GM21423 (cell line): ENCODE results near the gene MXD4.
A peak's percentile ranks its signal among the peaks of the same experiment; 100 is the strongest.

Experiments
- ATAC-seq: cut with Tn5 transposase; IDR thresholded peaks from one replicate; pipeline ENCODE4 v1.9.1; 2021; ENCODE audit warnings: mild to moderate bottlenecking, moderate library complexity; ENCODE audit not compliant: unreplicated experiment

The MXD4 gene

DNA sequence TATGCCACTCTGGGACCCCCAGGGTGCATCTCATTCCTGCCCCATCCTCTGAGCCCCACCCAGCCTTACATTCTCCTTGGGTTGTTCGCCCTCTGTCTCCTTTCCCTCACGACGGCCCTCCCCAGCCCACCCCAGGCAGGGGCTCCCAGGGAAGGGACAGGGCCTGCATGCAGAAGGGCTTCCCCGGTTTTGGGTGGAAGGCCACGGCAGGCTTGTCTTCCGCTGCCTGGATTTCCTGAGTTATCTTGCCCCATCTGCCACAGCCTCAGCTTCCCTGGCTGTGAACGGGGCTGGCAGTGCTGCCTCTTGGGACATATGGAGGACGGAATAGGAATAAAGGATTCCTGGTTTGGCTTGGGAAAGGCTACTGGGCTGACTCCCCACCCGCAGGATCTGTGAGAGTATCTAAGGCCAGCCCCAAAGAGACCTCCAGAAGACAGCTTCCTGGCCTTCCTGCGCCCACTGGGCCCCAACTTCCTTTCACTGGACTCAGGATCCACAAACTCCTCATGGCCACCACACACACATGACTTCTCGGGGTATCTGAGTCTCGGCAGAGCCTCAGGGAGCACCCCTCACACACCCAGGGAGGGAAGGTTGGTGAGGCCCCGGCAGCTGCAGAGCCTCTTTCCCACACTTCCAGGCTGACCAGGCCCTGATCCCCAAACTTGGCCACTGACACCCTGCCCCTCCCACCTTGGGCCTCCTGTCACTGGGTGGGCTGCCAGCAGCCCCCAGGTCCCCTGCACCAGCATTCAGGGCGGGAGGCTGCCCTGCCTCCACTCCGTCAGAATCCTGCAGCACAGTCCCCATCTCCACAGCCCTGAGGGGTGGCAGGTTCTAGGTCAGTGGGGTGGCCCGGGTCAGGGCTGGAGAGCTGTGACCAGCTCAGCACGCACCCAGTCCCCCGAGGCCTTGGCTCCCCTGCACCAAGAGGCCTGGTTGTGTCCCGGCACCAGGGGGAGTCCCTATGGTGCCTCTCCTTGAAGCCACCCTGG is 3.5 kb upstream of the MXD4 start:
- ATAC-seq = no peak

DNA sequence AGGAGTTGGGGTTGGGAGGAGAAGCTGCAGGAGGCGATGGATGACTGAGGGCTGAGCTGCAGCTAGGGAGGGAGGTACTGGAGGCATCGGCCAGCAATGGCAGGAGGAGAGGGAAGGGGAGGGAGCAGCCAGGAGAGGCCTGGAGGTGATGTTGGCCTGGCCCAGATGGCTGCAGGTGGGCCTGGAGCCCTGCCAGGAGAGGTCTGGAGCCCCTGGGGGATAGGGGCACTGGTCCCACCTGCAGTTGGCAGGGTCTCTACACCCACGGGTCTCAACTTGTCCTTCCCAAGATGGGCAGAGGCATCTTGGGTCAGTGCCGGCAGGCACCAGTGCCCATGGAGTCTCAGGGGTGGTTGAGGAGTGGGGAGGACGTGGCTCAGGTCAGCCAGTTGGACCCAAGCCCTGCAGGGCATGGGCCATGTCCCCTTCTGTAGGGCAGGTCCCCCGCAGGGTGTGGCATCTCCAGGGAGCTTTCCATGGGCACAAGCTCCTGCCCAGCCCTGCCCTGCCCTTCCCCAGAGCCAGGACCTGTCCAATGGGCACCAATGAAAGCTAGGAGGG is 2.7 kb upstream of the MXD4 start:
- ATAC-seq = no peak

DNA sequence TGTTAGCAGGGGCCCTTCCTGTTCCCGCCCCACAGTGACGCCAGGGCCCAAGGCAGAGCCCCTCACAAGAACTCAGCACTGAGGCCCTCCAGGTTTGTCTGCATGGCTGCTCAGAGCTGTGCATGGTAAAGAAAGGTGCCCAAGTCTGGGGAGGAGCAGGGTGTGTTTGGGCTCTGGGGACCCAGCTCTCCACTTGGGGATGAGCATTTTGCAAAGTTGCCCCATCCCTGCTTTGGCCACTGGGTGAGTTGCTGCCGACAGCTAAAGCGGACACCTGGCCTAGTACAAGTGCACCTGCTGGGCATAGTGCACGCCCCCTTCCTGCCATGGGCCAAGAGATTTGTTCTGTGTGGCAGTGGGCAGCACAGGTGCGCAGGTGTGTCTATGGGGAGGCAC is 2.0 kb upstream of the MXD4 start:
- no peak for ATAC-seq

DNA sequence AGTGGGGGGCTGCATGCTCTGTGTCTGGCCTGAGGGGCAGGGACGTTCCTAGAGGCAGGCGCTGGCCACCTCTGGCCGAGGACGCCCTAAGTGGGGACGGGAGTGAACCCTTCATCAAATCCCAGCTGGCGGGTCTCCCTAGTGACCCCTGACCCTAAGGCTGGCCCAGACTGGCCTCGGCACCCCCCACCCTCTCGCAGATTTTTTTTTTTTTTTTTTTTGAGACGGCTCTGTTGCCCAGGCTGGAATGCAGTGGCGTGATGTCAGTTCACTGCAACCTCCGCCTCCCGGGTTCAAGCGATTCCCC is 988 bp upstream of the MXD4 start:
- ATAC-seq = no peak

DNA sequence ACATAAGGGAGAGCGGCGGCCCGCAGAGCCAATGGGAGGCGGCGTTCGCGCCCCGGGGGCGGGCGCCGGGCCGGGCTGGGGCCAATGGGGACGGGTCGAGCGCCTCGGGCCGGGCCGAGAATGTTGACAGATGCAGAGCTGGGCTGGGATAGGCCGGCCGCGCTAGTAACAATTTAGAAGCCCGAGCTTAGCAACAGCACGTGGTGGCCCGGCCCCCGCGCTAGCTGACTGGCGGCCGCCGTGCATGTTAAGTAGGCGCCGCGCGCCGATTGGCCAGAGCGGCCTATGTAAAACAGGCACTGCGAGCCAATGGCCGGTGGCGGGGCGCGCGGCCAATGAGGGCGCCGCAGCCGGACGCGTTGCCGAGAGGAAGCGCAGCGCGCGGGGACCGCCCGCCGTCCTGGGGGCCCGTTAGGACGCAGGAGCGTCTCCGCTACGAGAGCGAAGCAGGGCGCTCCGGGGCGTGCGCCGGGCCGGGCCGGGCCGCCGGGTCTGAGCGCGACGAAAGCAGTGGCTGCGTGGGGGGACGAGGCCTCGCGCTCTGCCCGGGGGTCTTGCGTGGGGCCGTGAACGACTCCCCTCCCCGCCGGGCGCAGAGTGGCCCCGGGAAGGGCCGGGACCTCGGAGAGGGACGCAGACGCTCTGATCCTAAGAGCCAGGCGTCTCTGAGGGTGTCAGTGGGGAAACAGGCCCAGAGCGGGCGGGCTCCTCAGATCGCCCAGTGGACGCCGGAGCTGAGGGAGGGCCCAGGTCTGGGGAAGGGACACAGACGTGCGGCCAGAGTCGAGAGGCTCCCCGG is 435 bp upstream of the MXD4 start:
- ATAC-seq = peak; percentile 87

DNA sequence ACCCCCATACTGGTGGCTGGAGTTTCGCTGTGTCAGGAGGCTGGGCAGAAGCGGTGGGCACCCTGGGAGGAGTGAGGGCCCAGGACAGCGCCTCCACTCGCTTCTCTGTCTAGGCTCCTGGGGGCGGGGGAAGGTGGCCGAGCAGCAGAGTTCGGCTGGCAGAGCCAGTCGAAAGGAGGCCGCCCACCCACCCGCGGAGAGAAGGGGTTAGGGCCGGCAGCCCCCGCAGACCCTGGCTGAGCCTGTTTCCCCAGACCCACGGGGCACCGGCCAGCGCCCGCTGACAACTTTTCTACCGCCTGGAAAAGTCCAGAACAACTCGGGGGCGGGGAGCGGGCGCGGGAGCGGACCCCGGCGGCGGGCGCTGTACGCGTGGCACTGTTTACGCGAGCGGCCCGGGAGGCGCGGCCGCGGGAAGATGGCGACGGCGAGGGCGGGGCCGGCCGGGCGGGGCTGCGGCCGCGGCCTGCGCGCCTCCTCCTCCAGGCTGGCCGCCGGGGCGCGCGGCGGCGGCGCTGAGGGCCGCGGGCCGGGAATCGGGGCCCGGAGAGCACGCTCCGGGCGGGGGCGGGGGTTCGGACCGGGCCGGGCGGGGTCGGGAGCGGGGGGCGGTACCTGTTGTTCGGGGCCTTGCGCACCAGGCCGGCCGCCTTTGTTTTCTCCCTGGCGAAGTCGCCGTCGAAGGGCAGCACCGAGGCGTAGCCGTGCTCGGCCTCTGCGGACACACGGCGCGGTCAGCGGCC is 628 bp downstream of the MXD4 start:
- peak; percentile 23 for ATAC-seq

DNA sequence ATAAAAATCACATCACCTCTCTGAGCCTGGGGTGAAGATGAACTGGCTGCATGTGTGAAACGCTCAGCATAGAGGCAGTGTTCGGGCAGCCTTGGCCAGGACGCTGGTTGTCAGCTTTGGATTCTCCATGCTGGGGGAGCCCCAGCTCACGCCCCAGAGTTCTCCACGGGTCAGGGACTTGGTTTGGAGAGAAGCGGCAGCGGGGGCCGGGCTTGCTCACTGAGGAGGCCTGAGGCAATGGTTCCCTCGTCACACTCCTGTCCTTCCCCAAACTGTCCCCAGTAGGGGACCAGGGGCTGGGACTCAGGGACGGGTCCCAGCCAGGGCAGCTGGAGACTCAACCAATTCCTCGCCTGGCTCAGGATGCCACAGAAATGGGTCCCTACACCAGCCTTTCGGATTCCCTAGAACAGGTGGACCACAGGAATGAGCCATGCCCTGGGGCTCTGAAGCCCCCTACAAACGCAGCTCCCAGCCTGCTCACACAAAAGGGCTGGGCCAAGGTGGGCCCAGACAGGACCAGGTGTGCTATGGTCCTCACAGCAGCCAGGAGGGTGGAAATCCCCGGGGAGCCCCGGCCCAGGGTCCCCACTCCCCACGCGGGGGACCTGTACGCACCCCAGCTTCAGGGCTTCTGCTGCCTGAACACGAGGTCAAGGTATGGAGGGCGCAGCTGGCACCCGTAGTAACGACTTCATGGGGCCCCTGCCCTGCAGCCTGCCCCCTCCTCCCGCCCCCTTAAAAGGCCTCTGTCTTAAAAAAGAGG is 1.4 kb downstream of the MXD4 start:
- no peak for ATAC-seq

DNA sequence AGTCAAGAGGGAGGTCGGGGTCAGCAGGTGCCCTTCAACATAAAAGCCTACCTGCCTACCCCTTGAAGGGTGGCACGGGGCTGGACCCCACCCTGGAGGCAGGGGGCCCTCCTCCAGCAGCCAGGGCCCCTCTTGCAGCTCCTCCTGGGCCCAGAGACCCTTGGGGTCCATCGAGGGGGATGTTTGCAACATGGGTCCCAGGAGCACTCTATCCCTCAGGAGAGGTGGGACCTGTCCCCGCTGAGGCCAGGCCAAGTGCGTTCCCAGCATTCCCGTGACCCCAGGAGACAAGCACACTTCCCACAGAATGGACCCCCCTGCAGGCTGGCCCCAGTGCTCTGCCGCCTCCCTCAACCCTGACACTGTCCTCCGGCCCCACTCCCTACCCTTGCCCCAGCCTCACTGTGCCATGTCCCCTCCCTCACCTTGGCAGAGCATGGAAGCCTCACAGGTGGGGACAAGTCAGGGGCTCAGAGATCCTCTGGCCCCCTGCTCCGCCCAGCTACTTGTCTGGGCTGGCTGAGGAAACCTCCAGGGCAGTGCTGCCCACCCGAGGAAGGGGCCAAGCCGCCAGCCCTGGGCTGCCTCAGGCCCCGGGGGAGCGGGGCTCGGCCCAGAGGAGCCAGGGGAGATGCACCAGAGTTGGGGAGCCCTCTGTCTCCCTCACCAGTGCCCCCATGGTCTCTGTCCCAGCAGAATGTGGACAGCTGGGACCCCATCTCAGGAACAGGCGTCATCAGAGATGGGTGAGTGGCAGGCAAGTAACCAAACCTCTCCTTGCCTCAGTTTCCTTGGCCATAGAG is 2.2 kb downstream of the MXD4 start:
- ATAC-seq = no peak

DNA sequence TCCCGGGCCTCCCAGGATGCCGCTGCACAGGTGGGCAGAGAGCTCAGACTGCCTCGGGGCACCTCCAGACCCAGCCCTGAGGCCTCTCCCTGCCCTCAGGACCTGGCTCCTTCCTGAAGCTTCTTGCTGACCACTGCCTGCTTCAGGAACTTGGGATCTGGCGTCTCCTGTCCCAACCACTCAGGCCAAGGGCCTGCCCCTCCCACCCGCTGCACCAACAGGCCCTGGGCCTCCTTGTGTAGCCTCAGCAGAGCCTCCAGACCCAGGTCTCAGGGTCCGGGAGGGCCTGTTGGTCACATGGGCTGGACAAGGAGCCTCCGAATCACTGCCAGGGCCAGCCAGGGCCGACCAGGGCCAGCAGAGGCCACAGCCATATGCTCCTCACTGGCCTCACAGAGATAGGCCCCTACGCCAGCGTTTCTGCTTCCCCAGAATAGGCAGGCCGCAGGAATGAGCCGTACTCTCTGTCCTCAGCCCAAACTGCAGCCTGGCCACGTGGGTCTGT is 2.8 kb downstream of the MXD4 start:
- no peak for ATAC-seq

DNA sequence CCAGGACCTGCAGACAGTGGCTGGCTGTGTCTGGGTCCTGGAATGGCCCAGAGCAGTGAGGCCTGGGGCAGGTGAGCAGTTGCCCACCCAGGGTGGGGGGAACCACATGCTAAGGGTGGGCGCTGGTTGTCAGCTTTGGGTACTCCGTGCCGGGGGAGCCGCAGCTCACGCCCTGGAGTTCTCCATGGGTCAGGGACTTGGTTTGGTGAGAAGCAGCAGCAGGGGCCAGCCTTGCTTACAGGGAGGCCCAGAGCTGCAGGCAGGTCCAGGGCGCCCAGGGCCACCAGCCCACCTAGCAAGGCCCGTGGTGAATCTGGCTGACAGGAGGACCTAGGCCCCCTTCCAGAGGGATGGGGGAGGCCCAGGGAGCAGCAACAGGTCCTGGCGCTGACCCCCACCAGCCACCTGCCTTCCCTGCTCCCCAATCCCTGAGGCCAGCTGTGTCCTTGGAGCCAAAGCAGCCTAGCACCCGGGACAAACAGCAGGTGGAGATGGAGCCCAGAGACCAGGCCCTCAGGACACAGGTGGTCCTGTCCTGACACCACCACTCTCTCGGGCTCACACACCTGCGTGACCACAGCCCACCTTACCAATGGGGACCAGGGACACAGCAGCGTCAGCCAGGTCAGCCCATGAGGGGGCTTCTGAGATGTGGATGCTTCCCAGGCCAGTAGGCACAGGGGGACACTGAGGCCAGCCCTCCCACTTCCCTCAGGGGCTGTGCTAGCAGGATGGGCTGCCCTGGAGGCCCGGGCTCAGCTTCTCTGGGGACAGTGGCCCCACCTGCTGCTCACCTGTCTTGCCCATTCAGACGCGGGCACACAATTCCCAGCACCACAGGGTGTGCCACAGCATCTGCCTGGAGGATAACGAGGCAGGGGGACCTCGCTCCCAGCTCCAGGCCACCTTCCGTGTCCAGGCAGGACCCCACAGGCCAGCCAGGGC is 3.5 kb downstream of the MXD4 start:
- no peak for ATAC-seq

DNA sequence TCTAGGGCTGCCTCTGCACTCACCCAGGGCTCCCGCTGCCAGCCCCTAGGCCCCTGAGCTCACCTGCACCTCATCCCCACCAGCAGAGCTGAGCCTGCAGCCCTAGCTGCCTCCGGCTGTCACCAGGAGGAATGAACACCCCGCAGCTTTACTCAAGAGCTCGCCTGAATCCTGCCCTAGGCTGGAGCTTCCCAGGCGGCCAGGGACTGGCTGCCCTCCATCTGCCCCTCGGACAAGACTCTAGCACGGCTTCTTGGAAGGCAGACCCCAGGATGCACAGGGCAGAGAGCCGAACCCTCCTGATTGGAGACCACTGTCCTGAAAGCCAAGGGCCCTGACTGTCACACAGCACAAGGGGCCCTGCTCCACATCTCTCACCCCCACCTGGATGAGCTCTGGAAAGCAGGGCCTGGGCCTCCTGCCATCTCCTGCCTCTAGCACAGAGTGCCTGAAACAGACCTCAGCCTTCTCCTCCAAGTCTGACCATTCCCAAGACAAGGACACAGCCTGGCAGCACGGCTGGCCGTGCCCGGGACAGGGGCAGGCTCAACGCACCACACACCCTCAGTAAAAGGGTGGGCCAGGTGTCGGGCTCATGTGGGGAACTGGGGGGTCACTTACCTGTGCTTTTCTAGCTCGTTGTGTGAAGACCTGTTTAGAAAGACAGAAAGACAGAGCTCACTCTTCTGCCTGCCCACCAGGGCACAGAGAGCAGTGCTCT is 4.4 kb downstream of the MXD4 start:
- ATAC-seq = no peak

DNA sequence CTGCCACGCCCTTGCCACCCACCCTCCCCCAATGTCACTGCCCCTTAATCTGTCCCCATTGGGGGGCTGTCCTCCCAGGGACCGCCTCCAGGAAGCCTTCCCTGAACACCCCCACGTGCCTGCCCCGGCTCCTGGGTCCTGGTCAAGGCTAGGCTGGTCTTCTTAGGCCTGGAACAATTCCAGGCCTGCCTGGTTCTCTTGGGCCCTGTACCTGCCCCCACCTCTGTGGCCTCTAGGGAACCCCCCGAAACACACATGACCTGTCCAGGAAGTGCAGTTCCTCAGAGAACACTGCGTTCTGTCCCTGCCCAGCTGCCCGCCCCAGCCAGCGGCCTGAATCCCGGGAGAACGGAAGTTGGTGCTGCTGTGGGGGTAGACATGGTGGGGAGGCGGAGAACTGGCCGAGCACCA is 5.1 kb downstream of the MXD4 start:
- no peak for ATAC-seq

DNA sequence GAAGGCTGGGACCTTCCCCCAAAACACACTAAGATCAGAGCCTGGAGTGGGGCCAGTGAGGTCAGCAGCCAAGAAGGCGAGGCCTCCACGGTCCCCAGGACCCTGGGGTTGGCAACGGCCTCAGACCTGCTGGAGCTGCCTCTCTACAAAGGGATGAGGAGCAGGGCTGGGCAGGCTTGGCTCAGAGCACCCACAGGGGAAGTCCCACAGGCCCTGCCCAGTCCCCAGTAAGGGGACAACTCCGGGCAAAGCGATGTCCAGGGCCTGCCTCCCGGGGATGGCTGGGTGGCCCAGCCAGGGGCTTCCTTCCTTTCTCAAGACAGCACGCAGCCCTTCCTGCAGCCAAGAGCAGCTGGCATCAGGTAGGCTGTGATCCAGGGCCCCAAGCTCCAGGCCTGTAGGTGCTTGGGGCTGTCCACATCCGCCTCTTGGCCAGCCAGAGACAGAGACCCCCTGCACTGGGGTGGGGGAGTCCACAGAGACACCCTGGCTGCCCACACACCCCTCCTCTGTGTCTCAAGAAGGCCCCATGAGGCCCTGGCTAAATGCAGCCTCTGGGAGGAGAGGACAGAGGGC is 5.7 kb downstream of the MXD4 start:
- no peak for ATAC-seq

DNA sequence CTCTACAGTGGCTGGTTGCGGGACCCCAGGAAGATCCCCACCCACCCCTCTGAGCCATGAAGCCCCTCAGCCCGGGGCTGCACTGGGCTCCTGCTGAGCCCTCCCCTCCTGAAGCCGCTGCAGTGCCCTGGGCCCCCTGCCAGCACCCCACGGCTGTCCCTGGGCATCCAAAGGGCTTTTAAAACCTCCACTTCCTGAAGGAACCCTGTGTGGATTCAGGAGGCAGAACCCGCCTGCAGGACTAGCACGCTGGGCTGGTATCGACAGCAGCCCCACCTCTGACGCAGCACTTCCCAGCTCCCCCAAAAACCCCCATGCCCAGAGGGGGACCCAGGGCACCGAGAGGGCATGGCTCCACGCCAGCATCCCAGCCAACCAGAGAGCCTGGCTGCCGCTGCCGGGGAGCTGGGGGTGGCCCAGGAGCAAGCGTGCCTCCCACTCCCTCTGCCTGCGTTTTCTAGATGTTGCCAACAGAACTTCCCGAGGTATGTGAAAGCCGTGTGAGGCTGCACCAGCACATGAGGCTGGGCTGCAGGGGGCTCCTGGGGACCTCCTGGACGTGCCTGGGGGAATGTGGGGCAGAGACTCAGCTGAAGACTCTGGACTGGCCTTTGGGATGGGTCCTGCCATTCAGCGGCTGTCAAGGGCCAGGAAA is 6.3 kb downstream of the MXD4 start:
- no peak for ATAC-seq

DNA sequence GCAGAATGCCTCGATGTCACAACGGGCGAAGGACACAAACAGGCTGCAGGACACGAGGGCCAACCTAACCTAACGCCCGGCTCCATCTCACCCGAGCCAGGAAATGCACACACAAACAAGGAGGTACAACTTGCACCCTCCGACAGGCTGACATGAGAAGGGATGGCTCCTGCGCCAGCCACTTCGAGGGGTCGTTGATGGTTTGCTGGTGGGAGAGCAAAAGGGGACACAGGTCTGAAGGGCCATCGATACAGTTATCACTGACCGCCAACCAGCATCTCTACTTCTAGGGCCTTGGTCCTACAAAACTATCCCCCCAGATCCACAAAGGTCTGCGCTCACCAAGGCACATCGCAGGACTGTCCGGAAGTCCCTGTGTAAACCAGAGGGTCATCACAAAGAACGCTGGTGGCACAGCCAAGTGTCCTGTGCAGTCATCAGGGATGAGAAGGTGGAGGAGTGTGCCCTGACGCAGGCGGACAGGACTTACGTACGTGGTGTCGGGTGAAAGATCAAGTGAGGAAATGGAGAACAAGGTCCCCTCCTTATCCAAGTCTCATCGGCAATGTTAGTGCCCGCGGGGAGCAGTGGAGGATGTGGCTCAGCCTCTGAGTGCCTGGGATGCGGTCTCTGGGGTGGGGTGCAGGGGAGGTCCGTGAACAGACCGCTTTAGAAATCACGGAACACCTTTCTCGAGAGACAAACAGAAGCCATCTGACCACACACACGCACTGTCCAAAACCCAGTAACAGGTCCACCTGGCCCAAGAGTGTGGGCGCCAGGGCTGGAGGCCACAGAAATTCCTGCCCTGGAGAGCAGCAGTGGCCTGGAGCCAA is 7.0 kb downstream of the MXD4 start:
- no peak for ATAC-seq
